Adrenal gland (tissue), 5 donors: Measurements from ENCODE around the gene NOLC1.

Source experiments
- POLR2A ChIP-seq, 2 donors: fragments of 450-650 bp; IDR thresholded peaks; one replicate each; pipeline ENCODE4 v1.6.1; 2017; ENCODE audit warnings: antibody characterized with exemption in 2 of 2, mild to moderate bottlenecking in 2 of 2, moderate library complexity in 1 of 2
- TF ChIP-seq, protein P1 (sequence below), 6 experiments: fragments of 450-650 bp in 4 of 6; fragments of 200-600 bp in 2 of 6; sonication (generic) in 1 of 6; IDR thresholded peaks; 1 replicate in 5 of 6; 2 replicates in 1 of 6; pipeline versions ENCODE4 v1.5.1 to v1.8.0; 2016 to 2021; ENCODE audit warnings: antibody characterized with exemption in 6 of 6, mild to moderate bottlenecking in 2 of 6, moderate library complexity in 1 of 6
- donor health status: DM: no; HTN: no; CAD: no.

DNA sequence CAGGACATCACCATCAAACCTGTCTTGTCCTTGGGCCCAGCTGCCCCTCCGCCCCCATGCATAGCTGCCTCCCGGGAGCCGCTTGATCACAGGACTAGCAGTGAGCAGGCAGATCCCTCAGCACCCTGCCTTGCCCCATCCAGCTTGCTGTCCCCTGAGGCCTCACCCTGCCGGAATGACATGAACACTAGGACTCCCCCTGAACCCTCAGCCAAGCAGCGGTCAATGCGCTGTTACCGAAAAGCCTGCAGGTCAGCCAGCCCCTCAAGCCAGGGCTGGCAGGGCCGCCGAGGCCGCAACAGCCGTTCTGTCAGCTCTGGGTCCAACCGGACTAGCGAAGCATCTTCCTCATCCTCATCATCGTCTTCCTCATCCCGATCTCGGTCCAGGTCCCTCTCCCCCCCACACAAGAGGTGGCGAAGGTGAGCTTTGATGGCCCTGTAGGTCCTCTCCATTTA is 5.2 kb upstream of the NOLC1 start:
- TF ChIP-seq, protein P1, sequence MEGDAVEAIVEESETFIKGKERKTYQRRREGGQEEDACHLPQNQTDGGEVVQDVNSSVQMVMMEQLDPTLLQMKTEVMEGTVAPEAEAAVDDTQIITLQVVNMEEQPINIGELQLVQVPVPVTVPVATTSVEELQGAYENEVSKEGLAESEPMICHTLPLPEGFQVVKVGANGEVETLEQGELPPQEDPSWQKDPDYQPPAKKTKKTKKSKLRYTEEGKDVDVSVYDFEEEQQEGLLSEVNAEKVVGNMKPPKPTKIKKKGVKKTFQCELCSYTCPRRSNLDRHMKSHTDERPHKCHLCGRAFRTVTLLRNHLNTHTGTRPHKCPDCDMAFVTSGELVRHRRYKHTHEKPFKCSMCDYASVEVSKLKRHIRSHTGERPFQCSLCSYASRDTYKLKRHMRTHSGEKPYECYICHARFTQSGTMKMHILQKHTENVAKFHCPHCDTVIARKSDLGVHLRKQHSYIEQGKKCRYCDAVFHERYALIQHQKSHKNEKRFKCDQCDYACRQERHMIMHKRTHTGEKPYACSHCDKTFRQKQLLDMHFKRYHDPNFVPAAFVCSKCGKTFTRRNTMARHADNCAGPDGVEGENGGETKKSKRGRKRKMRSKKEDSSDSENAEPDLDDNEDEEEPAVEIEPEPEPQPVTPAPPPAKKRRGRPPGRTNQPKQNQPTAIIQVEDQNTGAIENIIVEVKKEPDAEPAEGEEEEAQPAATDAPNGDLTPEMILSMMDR (IDR thresholded peaks at IDR 0.05) = no peak
- no peak for TF ChIP-seq POLR2A (IDR thresholded peaks at IDR 0.05)
